A549 (cell line): ENCODE results near the gene FANCC. TPM values are rescaled to one million over a fixed set of nuclear protein-coding genes. Genes with fewer than 3 reads are reported as not detected.

ENCODE experiments used
- ATAC-seq, 2 experiments: fragments of 200-7000 bp in 1 of 2; fragments of >200 bp in 1 of 2; cut with Nextera tagmentation in 1 of 2; cut with Tn5 transposase in 1 of 2; 3 replicates each; pipeline versions ENCODE4 v1.8.0 to v1.9.1; 2018 to 2020; ENCODE audit warnings: mild to moderate bottlenecking in 1 of 2, moderate library complexity in 1 of 2
- CTCF ChIA-PET: fragments of 300-600 bp; sonication (Branson Sonifier 250); formaldehyde crosslinking; extraction: SDS; loops from one replicate; lab custom pipeline; 2021; ENCODE audit warnings: antibody characterized with exemption, inconsistent platforms; lab: Yijun Ruan, JAX
- POLR2A ChIA-PET: fragments of 350-600 bp; formaldehyde crosslinking; extraction: SDS; loops from one replicate; lab custom pipeline; 2021; ENCODE audit warnings: antibody characterized with exemption, inconsistent platforms; lab: Yijun Ruan, JAX
- DNase-seq, 2 experiments: peaks; one replicate each; pipeline versions ENCODE4 v3.0.0 to v3.0.0-alpha.2; 2011 to 2016; ENCODE audit warnings: low read depth in 1 of 2, low spot score in 1 of 2
- FAIRE-seq: peaks from 2 replicates; lab custom pipeline; 2011; peaks lifted over from hg19 to GRCh38; lab: Jason Lieb, UNC
- H3K27ac ChIP-seq, 2 experiments: fragments of >200 bp; sonication (Bioruptor Twin); formaldehyde crosslinking; 3 replicates each; pipeline ENCODE4 v1.5.1; 2016 to 2017
- H3K4me1 ChIP-seq: fragments of >200 bp; sonication (Bioruptor Twin); formaldehyde crosslinking; 3 replicates; pipeline ENCODE4 v1.6.1; 2016
- H3K4me2 ChIP-seq: fragments of >200 bp; sonication (Bioruptor Twin); formaldehyde crosslinking; 3 replicates; pipeline ENCODE4 v1.6.1; 2016
- H3K4me3 ChIP-seq: fragments of >200 bp; sonication (Bioruptor Twin); formaldehyde crosslinking; 3 replicates; pipeline ENCODE4 v1.5.1; 2016
- H3K9me3 ChIP-seq: fragments of >200 bp; sonication (Bioruptor Twin); formaldehyde crosslinking; 3 replicates; pipeline ENCODE4 v1.6.1; 2016
- CTCF ChIP-seq: fragments of >200 bp; sonication (Bioruptor Twin); formaldehyde crosslinking; IDR thresholded peaks from 3 replicates; pipeline ENCODE4 v1.5.1; 2016
- EHF ChIP-seq: fragments of 250-450 bp; sonication (Bioruptor Pico); IDR thresholded peaks from 2 replicates; pipeline ENCODE4 v1.5.0; 2020; ENCODE audit warnings: mild to moderate bottlenecking
- ESRRA ChIP-seq: fragments of 150-350 bp; IDR thresholded peaks from 2 replicates; pipeline ENCODE4 v1.6.1; 2014; ENCODE audit warnings: mild to moderate bottlenecking, low read length, borderline replicate concordance
- HEYL ChIP-seq: fragments of 250-450 bp; sonication (Bioruptor Pico); IDR thresholded peaks from 2 replicates; pipeline ENCODE4 v1.8.0; 2021; ENCODE audit warnings: mild to moderate bottlenecking, moderate library complexity
- HMGXB4 ChIP-seq: fragments of 250-450 bp; sonication (Bioruptor Pico); IDR thresholded peaks from 2 replicates; pipeline ENCODE4 v1.5.0; 2021; ENCODE audit warnings: mild to moderate bottlenecking, moderate library complexity, borderline replicate concordance
- HOXB13 ChIP-seq: fragments of 250-450 bp; sonication (Bioruptor Pico); IDR thresholded peaks from 2 replicates; pipeline ENCODE4 v1.5.0; 2020; ENCODE audit warnings: low read depth, mild to moderate bottlenecking, moderate library complexity
- MAFK ChIP-seq: fragments of 450-650 bp; IDR thresholded peaks from 2 replicates; pipeline ENCODE4 v1.6.1; 2014; ENCODE audit not compliant: partially characterized antibody
- PHF8 ChIP-seq: fragments of 200-600 bp; sonication (generic); IDR thresholded peaks from 2 replicates; pipeline ENCODE4 v1.6.1; 2016; ENCODE audit warnings: low read depth, mild to moderate bottlenecking, antibody characterized with exemption, moderate library complexity, borderline replicate concordance
- POLR2A ChIP-seq: IDR thresholded peaks from 2 replicates; pipeline ENCODE4 v1.6.1; 2012; ENCODE audit warnings: mild to moderate bottlenecking, low read length
- POLR2AphosphoS2 ChIP-seq: conservative IDR thresholded peaks from 2 replicates; pipeline ENCODE4 v1.6.1; 2012; ENCODE audit warnings: low read length, improper control_type of control experiment, inconsistent platforms
- RAD21 ChIP-seq, 2 experiments: fragments of >200 bp in 1 of 2; sonication (Bioruptor Twin) in 1 of 2; formaldehyde crosslinking in 1 of 2; IDR thresholded peaks in 1 of 2; conservative IDR thresholded peaks in 1 of 2; 2 replicates in 1 of 2; 3 replicates in 1 of 2; pipeline ENCODE4 v1.6.1; 2012 to 2018; ENCODE audit warnings: inconsistent platforms in 1 of 2
- RARB ChIP-seq: fragments of 250-450 bp; sonication (Bioruptor Pico); IDR thresholded peaks from 2 replicates; pipeline ENCODE4 v1.8.0; 2021; ENCODE audit warnings: mild to moderate bottlenecking, moderate library complexity
- SMC3 ChIP-seq: fragments of >200 bp; sonication (Bioruptor Twin); formaldehyde crosslinking; IDR thresholded peaks from 3 replicates; pipeline ENCODE4 v1.6.1; 2018; ENCODE audit warnings: inconsistent platforms
- USF2 ChIP-seq: fragments of 450-650 bp; IDR thresholded peaks from 2 replicates; pipeline ENCODE4 v1.6.1; 2014; ENCODE audit warnings: antibody characterized with exemption
- ZNF302 ChIP-seq: fragments of 250-450 bp; sonication (Bioruptor Pico); IDR thresholded peaks from 2 replicates; pipeline ENCODE4 v1.9.0; 2021; ENCODE audit warnings: inconsistent platforms, mild to moderate bottlenecking, moderate library complexity
- WGBS: methylation state at CpG from one replicate; pipeline ENCODE4 v1.1.6; 2017; ENCODE audit errors: missing lambda C conversion rate; 5-methylcytosine and 5-hydroxymethylcytosine counted together
- polyA plus RNA-seq, 4 experiments: library from polyadenylated mRNA; depleted of rRNA in 3 of 4; stranded (reverse); fragments of >200 nt; fragmentation: RNase III in 1 of 4; extraction: RNeasy Plus Mini Kit Qiagen cat#74134 plus additional on column Dnase treatment in 1 of 4; gene quantifications; 2 replicates in 3 of 4; 3 replicates in 1 of 4; pipeline ENCODE4 v1.2.3, GENCODE V29; 2011 to 2017

The FANCC gene
- polyA plus RNA-seq, 2 of the 4 experiments (the other 2 are of a cell fraction) = 13.5 to 24.9 TPM

DNA sequence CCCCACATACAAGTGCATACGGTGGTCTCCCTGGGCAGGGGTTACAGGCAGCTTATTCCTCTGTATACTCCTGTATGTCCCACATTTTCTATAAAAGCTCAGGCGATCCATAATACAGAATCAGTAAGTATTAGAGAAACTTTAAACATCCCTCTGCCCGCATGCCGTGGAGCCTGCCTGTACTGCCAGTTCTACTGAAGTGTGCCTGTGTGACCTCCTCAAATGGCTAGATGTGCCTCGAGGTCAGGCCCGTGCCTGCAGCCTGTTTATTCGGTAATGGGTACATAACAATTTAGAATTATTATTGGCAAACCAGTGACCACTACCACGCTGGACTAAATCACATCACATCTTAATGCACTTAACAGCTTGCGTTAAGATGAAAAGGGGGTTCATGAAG is 190.8 kb downstream of the FANCC start (continued):
- TF ChIP-seq CTCF (no peak), PHF8 (no peak), ESRRA (no peak), USF2 (no peak), HEYL (no peak), RARB (CRISPR knock-in tag) (no peak), POLR2A (no peak), MAFK (no peak), HMGXB4 (CRISPR knock-in tag) (no peak), POLR2AphosphoS2 (no peak)

DNA sequence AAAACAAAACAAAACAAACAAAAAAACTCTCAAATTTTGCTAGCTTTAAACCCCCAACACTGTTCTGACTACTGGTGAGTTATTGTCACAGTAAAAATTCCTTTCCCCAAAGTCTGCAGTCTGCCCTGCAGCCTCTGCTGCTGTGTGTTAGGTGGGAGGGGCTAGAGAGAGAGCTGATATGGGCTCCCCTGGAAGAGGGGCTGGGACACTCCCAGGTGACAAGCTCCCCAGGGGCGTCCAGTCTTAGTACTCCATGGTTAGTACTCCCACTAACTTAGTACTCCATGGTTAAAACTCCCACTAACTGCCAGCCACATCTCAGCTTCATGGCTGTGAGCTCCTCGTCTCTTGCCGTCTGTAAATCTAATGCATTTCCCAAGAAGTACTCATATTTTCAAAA is 191.9 kb downstream of the FANCC start:
- Histone ChIP-seq H3K27ac (no peak overlapping the region; a peak in 1 of 6 replicates), H3K9me3 (no peaks in the 10 kb centered on the region), H3K4me3 (no peak overlapping the region), H3K4me1 (peaks cover 24% of the 10 kb centered on the region), H3K4me2 (no peak overlapping the region)
- DNase-seq (no peak), ATAC-seq (peak in 1 of 2 experiments; percentile 9; a peak in 2 of 6 replicates), FAIRE-seq (no peak)
- WGBS = 87% methylated on average over 3 of the region's 3 CpGs
- ChIA-PET POLR2A (interaction anchor here (1.0 to 1.1 kb wide), 2 partner anchors 9 to 444 kb away, joined by 3 read pairs; no protein-coding TSS in a partner anchor), CTCF (interaction anchor here (1.1 to 8.5 kb wide), 12 partner anchors 10 to 1092 kb away, joined by 3 to 284 read pairs (median 11); partner anchors contain the start of gene PCAT7)
- TF ChIP-seq HOXB13 (CRISPR knock-in tag) (no peak), USF2 (no peak), EHF (CRISPR knock-in tag) (no peak), ZNF302 (CRISPR knock-in tag) (no peak)

DNA sequence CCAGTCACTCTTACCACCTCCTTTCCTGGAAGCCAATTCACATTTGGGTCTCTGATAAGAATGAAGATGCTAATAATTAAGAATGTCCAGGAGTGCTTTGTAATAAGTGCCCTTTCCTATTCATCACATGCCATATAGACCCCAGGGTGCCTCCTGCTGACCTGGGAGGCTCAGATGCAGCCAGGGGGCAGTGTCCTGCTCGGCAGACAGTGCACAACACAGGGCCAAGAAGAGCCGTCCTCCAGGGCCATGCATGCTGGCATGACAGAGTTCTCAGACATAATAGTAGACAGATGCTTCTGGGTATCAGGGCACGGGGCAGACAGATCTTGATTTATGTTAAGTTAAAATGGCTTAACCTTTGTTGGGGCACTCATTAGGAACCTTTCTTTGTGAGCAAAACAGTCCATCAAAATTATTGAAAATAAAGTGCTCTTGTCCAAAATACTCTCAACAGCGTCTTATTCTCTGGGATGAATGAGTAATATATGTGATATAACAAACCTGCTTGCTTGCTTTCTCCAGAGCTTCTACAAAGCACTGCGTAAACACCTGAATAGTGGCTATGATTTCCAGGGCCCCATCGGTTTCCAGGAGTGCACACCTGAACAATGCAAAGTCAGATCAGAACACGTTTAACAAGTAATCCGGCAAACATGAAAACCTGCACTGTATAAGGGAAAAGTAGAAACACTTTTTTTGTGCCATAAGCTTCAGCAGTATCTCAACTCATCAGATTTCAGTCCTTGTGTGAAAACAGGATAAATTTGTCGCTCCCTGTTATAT is 192.7 kb downstream of the FANCC start:
- TF ChIP-seq CTCF (peak; percentile 27; the same call in 2 of the 3 replicates), RAD21 (conservative IDR thresholded peaks at IDR 0.05 in 1 of 2, IDR thresholded peaks at IDR 0.05 in 1 of 2) (0 out of 5 replicates have a peak, but pooled peaks of 1 of the 2 experiments have one; percentile 23), SMC3 (no peak)
- POLR2A ChIA-PET = interaction anchor here (0.7 to 1.1 kb wide), 2 partner anchors 30 to 398 kb away, joined by 3 to 9 read pairs; no protein-coding TSS in a partner anchor
- no peak overlapping the region for H3K27ac ChIP-seq
- H3K4me1 ChIP-seq = peaks cover 15% of the 10 kb centered on the region
- DNase-seq = peak in 1 of 2 experiments; percentile 46
- no peak overlapping the region for H3K4me2 ChIP-seq
- CTCF ChIA-PET = interaction anchor here (0.7 to 8.5 kb wide), 8 partner anchors 9 to 606 kb away, joined by 3 to 284 read pairs (median 18); no protein-coding TSS in a partner anchor
- no peak overlapping the region for H3K4me3 ChIP-seq
- ATAC-seq = peak; percentile 73 to 77
- H3K9me3 ChIP-seq = no peaks in the 10 kb centered on the region
- no peak for FAIRE-seq
- WGBS = 84% methylated on average over 9 of the region's 9 CpGs
